ENCODE measurements around the gene BPIFB2. TPM values are rescaled to one million over a fixed set of nuclear protein-coding genes. Genes with fewer than 3 reads are reported as not detected.
"Not testable (repeated sequence)": the region's sequence is repeated elsewhere in the genome, so short reads cannot be mapped to it uniquely, and the experiment has no call there.

The BPIFB2 gene
- polyA plus RNA-seq, 3 donors: not detected

- no peak for DNase-seq (ENCODE audit: extremely low read depth in 1 of 11, low read depth in 9 of 11, low spot score in 4 of 11)
These were observed 38.0 kb upstream of the BPIFB2 start for GRCh38 chr20:32969356-32970114.

DNA sequence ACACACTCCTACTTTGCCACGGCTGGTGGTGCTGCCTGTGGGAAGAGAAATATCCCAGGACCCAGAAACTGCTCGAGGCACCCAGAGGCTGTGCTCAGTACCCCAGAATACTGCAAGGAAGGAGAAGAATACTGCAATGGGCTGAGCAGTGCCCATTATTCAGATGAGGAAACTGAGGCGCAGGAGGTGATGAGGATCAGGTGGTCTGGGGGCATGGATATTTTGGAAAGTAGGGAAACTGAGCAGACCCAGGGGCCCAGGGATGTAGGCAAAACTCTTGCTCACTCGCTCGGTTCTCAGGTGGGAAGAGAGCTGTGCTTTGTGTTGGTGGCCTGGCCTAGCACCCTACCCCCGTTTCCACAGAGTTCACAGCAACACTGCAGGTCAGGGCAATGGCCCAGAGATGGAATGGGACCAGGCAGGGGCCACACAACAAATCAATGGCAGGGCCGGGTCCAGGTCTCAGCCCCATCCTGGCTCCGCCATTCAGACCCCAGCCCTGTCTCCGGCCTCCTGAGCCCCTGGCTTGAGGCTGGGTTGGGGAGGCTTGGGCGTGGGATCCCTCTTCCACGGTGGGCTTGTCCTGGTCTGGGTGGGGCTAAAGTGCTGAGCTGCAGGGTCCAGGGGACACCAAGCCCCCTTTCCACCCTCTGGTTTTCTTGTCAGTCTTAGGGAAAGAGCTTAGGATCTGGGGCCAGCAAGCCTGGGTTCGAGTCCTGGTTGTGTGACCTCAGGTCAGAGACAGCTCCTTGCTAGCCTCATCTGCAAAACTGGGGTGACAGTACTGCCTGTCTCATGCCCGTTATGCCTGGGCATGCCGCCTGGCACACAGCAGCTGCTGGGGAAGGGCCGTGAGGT is 37.2 kb upstream of the BPIFB2 start:
- DNase-seq (ENCODE audit: extremely low read depth in 1 of 11, low read depth in 9 of 11, low spot score in 4 of 11): no peak

GRCh38 chr20:32970973-32971300 is 36.6 kb upstream of the BPIFB2 start:
- DNase-seq (ENCODE audit: extremely low read depth in 1 of 11, low read depth in 9 of 11, low spot score in 4 of 11): no peak

DNA sequence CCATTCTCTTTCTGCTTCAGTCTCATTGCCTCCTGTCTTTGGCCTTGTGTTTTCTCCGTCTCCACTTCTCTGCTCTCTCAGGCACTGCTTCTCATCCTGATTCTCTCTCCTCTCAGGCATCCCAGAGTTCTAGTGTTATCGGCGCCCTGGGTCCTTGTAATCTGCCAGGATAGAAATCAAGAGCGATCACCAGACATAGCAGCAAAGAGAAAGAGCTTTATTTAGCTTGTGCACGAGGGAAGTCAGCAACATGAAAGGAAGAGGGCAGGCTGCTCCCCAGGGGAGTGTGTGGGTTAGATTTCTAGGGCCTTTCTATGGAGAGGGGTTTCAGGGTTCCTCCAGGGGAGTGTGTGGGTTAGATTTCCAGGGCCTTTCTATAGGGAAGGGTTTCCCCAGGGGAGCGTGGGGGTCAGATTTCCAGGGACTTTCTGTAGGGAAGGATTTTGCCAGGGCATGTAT is 35.8 kb upstream of the BPIFB2 start:
- no peak for DNase-seq (ENCODE audit: extremely low read depth in 1 of 11, low read depth in 9 of 11, low spot score in 4 of 11)

GRCh38 chr20:32972181-32973076 is 35.1 kb upstream of the BPIFB2 start:
- DNase-seq (ENCODE audit: extremely low read depth in 1 of 11, low read depth in 9 of 11, low spot score in 4 of 11): no peak

DNA sequence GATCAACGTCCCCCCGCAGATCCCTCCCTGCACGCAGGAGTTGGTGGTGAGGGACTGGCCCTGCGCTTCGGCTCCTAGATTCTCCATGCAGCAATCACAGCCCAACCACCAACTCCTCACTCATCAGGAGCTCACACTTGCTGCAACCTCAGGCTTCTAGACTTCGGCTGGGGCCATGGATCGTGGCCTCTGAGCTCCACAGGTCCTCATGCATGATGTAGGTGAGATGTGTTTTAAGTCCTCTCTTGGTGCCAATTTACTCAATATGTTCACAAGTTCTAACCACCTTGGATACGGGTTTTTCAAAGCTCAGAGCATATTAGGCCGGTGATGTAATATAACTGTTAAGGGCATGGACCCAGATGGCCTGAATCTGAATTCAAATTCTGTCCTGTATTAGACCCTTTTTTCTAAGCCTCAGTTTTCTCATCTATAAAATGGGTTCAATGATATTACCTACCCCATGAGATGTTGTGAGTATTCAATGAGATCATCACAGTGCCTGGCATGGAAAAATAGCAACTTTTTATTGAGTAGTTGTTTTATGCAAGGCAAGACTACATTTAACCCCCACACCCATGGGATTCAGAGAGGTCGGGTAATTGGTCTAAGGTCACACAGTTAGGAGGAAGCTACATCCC is 34.3 kb upstream of the BPIFB2 start:
- no peak for DNase-seq (ENCODE audit: extremely low read depth in 1 of 11, low read depth in 9 of 11, low spot score in 4 of 11)

DNA sequence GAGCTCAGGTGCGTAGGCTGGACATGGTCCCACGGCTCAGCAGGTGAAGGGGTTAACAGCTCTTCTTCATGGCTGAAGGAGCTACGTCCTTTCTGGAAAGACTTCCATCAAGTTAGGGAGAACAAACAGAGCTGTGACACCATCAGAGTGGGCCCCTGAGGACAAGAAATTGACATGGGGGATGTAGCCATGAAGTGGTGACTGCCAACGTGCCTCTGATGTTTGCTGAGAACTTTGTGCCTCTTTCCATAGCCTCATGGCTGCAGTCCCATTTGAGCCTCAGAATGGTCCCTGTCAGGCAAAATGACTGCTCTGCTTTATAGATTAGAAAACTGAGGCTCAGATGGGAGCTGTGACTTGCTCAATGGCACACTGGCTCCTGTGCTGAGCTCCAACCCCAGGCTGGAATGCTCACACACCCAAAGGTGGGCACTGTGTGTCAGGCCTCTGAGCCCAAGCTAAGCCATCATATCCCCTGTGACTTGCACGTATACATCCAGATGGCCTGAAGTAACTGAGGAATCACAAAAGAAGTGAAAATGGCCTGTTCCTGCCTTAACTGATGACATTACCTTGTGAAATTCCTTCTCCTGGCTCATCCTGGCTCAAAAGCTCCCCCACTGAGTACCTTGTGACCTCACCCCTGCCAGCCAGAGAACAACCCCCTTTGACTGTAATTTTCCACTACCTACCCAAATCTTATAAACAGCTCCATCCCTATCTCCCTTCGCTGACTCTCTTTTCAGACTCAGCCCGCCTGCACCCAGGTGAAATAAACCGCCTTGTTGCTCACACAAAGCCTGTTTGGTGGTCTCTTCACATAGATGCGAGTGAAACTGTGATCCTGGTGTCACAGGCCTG is 33.1 kb upstream of the BPIFB2 start:
- DNase-seq (ENCODE audit: extremely low read depth in 1 of 11, low read depth in 9 of 11, low spot score in 4 of 11): not testable (repeated sequence)

GRCh38 chr20:32975121-32975520 is 32.4 kb upstream of the BPIFB2 start:
- DNase-seq (ENCODE audit: extremely low read depth in 1 of 11, low read depth in 9 of 11, low spot score in 4 of 11): not testable (repeated sequence)

GRCh38 chr20:32975698-32976674 is 31.5 kb upstream of the BPIFB2 start:
- DNase-seq (ENCODE audit: extremely low read depth in 1 of 11, low read depth in 9 of 11, low spot score in 4 of 11): no peak

- no peak for DNase-seq (ENCODE audit: extremely low read depth in 1 of 11, low read depth in 9 of 11, low spot score in 4 of 11)
These were observed 30.8 kb upstream of the BPIFB2 start for GRCh38 chr20:32976746-32977145.

DNA sequence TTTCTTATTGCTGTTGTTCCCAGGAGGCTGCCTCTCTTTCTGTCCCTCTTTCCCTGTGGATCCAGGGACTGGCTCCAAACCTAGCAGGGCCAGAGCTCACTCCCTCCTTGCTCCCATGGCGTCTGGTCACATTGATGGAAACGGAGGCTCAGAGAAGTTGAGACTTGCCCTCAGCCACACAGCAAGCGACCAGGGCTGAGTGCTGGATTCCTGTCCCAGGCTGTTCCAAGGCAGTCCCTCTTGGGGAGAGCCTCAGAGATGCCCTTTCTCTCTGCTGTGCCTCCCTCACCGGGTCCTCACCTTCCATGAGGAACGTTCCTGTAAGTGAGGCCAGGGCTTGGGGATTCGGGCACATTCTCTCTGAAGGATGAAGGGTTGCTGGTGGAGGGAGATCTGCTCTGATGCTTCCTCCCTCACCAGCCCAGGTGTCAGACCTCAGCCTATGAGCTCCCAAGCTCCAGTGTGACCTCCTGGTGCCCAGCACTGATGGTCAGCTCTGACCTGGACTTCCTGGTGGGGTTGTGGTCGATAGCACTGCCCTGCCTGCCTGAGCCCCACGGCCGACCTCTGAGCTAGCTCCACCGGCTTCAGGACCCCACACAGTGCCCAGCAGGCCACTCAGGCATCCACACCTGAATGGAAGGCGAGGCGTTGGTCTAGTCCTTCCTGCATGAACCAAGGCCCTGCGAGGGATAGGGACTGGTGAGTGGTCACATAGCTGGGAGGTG is 30.1 kb upstream of the BPIFB2 start:
- DNase-seq (ENCODE audit: extremely low read depth in 1 of 11, low read depth in 9 of 11, low spot score in 4 of 11): no peak

GRCh38 chr20:32978009-32978335 is 29.5 kb upstream of the BPIFB2 start:
- no peak for DNase-seq (ENCODE audit: extremely low read depth in 1 of 11, low read depth in 9 of 11, low spot score in 4 of 11)

- DNase-seq (ENCODE audit: extremely low read depth in 1 of 11, low read depth in 9 of 11, low spot score in 4 of 11): no peak
These were observed 28.1 kb upstream of the BPIFB2 start for GRCh38 chr20:32979201-32979998.

GRCh38 chr20:32980131-32980941 is 27.2 kb upstream of the BPIFB2 start:
- no peak for DNase-seq (ENCODE audit: extremely low read depth in 1 of 11, low read depth in 9 of 11, low spot score in 4 of 11)

GRCh38 chr20:32980990-32981389 is 26.5 kb upstream of the BPIFB2 start:
- no peak for DNase-seq (ENCODE audit: extremely low read depth in 1 of 11, low read depth in 9 of 11, low spot score in 4 of 11)

All from renal cortex interstitium (tissue), 11 donors.